RPMI8226 (cell line): ENCODE data around the gene FNDC8.
"Not testable (repeated sequence)": the region's sequence is repeated elsewhere in the genome, so short reads cannot be mapped to it uniquely, and the experiment has no call there.

Source experiments
- DNase-seq: peaks from one replicate; pipeline ENCODE4 v3.0.0-alpha.2; 2015

The FNDC8 gene

GRCh38 chr17:35097776-35098175, 23.6 kb upstream of the FNDC8 start:
- DNase-seq: no peak

GRCh38 chr17:35099908-35100307, 21.5 kb upstream of the FNDC8 start:
- no peak for DNase-seq

DNA sequence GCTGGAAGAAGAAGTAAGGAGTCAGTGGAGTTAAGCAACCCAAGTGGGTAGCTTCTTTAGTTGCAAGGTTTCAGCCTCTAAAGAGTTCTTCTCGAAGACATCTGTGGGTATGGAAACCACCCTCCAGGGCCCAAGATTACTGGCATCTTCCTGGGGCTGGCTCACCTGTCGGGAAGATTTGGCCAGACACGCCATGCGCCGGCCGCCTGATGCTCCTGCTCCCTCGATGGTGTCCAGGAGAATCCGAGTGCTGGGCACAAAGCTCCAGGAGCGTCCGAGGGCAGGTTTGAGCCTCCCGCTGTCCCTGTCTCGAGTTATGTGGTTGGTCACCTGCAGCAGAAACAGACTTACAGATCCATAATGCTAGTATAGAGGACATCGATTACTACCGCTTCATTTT, 20.4 kb upstream of the FNDC8 start:
- DNase-seq: no peak

- DNase-seq: no peak
Observed at GRCh38 chr17:35101725-35102124, 19.7 kb upstream of the FNDC8 start.

DNA sequence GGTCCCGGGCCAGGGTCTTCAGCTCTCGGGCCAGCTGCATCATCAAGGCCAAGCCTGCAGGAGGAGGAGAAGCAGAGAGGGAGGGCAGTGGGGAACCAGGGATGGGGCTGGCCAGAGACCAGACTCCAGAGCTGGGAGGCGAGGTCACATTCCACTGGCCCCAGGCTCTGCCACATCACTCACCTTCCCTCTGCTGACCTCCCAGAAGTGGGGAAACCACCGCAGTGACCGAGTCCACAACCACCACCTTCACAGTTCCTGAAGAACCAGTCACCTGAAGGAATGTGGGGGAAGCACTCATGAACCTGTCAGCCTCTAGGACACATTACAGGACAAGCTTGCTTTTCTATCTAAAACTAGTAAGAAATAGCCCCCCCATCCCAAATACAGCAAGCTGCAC, 18.1 kb upstream of the FNDC8 start:
- DNase-seq: no peak

- no peak for DNase-seq
Observed at GRCh38 chr17:35104844-35105450, 16.5 kb upstream of the FNDC8 start.

GRCh38 chr17:35110791-35111190, 10.6 kb upstream of the FNDC8 start:
- DNase-seq: not testable (repeated sequence)

DNA sequence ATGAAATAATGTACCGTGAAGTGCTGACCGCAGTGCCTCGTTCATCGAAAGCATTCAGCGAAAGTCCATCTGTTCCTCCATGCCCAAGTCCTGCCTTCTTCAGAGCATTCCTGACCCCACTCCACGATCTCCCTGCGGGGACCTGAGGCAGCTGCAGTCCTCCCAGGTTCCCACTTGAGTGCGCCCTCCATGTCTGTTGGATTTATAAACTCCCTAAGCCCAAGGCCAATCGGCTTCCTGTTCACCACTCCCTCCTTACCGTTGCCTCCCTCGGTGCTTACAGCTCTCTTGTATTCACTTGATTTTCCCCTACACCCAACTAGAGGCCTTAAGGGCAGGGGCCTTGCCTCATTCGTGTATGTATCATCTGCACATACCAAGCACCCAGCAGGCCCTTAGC, 4.6 kb upstream of the FNDC8 start:
- no peak for DNase-seq

- DNase-seq: peak; percentile 56
Observed at GRCh38 chr17:35117984-35118383, 3.4 kb upstream of the FNDC8 start.

DNA sequence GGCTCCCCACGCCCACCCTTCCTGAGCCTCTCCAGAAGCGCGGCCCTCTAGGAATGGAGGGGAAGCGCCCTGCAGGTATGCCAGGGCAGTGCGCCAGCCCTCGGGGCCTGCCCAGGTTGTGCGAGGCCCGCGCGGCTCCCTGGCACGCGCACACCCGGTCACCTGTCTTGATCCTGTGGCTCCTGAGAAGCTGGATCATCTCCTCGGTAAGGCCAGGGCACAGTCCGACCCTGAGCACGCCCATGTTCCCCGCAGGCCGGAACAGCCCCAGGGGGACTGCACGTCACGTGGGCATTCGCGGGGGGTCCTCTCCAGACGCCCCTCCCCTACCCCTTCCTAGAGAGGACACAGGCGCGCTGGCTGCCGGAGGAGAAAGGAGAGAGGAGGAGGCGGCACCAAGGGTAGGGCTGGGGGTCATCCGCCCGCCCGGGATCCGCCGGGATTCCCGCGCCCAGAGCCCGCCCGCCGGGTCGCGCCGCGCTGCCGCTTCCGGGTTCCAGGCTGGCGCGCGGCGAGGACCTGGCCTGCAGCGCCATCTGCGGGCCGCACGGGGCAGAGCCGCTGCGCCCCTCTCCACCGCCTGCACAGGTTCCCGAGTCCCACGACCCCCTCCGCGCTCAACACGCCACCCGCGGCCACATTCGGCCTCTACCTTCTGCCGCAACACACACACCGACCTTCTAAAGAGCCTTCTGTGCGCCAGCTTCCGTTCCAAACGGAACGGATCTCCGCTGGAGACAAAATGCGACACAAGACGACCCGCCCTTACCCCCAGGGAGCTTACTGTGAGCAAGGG, 1.8 kb upstream of the FNDC8 start, which contains the start of gene RAD51D:
Gene RAD51D, minus strand, starts transcription at position 491 of the 796 bp plus-strand sequence. Its CDS starts 247 bp downstream, at position 244.
- peak; percentile 86 for DNase-seq

DNA sequence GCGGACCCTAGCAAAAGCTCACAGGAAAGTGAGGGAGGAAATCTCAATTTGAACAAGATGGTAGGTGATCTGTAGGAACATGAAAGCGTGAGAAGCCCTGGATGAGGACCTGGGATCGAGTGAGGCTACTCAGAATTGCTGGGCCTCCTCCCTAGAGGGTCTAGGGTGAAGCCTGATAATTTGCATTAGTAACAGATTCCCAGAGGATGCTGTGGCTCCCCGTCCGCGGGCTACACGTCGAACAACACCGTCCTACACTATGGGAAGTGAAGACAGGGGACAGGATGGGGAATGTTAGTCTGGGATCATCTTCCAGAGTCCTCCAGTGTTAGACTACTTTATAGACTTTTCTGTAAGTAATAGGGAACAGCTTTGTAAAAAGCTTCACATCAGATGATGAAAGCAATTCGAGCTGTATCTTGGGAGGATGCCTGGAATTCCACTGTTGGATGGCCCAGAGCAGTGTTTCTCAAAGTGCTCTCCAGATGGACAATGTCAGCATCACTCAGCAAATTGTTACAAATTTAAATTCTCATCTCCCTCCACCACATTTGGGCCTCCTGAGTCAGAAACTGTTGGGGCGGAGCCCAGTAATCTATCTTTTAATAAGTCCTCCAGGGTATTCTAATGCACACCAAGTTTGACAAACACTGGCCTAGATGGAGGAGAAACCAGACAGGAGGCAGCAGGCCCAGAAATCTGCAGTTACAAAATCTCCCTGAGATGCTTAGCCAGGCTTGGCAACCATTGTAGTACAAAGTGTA, 6.5 kb downstream of the FNDC8 start:
- no peak for DNase-seq

DNA sequence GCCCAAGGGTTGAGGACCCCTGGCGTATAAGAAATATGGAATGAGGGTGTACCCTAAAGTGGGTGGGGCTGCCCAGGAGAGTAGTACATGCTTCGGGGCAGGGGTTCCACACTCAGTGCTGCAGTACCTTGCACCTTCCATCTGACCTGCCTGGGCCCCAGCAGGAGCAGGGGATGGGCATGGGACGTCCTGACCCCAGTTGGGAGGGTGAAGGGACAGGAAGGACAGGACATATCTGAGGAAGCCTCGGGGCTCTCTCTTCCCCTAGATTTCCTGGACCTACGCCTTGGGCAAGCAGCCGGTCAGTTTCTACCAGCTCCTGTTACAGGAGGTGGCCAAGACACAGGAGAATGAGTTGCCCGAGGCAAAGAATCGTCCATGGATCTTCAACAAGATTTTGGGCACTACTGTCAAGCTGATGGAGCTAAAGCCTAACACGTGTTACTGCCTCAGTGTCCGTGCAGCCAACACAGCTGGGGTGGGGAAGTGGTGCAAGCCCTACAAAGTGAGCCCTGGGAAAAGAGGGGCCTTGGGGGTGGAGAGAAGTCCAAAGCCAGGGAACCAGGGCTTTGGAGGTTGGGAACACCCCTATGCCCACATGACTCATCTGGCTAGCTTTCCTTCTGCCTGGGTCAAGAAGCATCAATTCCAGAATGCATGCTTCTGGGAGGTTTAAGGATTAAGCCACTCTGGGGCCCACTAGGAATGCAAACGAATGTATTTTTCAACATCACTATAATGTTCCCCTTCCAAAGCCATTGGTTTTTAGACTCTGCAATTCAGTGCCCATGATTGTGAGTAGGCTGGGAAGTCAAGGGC, 7.9 kb downstream of the FNDC8 start:
- no peak for DNase-seq

DNA sequence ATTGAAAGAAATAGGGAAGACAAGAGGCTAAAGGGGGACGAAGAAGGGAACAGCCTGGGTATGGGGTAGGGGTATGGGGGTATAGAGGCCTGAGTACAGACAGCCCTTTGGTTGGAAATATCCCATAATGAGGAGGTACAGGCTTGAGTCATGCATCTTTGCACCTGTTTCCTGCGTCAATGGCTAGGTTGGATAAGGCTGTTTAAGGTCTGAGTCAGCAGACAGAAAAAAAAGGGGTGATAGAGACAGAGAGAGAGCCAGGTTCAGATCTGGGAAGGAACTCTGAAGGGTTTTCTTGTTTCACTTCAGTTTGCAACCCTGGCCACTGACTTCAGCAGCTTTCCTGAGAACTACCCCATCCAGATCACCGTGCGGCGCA, 8.5 kb downstream of the FNDC8 start:
- no peak for DNase-seq

DNA sequence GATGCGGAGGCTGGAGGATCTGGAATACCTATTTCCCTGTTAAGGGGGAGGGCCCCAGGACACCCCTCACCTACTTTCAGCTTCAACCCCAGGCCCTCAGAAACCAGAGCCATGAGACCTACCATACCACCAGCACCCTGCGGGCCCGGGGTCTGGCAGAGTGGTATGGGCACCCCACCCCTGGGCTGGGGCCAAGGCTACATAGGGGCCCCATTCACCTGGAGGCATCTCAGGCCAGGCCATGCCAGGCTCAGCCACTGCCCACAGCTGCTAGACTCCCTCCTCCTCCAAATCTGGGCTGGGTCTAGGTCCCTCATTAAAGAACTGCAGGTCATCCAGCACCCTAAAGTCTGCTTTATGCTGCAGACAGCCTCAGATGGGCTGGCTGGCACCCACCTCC, 9.0 kb downstream of the FNDC8 start:
- no peak for DNase-seq

DNA sequence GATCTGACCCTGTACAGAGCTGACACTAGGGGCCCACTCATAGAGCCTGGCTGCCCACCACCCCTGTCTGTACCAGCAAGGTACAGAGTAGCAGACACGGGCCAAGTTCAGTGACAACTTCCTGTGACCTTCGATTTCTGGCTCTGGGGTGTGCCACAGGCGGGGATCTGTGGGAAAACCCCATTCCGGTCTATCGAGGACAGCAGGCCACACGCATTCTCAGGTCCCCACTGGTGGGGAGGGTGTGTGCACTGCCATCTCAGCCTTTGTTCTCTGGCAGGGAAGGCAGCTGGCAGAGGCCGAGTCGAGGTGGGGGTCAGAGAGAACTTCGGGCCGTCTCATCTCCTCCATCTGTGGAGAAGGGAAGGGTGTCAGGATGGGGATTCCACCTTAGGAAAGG, 10.7 kb downstream of the FNDC8 start:
- no peak for DNase-seq

DNA sequence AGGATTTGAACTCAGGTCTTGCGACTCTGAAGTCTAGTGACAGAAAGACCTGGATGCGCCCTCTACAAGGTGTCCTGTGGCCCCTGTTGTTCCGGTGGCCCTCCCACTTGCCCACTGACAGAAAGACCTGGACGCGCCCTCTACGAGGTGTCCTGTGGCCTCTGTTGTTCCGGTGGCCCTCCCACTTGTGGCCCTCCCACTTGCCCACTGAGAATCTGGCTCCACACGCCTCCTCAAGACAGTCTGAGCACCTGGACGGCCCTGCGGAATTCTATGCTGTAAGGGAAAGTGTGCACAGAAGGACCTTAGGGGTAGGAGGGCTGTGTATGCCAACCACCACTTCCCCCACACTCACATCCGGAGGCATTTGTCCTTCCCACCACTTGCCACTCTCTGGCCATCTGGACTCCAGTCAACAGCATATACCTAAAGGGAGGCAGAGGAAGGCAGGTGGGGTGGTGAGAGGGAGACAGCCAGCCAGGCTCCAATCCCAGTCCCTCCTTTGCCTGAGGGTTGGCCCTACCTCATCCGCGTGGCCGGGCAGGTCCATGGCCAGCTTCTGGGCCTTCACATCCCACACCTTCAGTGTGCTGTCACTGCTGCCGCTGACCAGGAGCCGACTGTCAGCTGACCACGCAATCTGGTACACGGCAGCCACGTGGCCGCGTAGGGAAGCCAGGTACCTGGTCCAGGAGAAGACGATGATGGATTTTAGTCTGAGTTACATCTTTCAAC, 11.6 kb downstream of the FNDC8 start:
- DNase-seq: no peak

- DNase-seq: no peak
Observed at GRCh38 chr17:35135322-35135721, 13.9 kb downstream of the FNDC8 start.

GRCh38 chr17:35138218-35138617, 16.8 kb downstream of the FNDC8 start:
- no peak for DNase-seq

DNA sequence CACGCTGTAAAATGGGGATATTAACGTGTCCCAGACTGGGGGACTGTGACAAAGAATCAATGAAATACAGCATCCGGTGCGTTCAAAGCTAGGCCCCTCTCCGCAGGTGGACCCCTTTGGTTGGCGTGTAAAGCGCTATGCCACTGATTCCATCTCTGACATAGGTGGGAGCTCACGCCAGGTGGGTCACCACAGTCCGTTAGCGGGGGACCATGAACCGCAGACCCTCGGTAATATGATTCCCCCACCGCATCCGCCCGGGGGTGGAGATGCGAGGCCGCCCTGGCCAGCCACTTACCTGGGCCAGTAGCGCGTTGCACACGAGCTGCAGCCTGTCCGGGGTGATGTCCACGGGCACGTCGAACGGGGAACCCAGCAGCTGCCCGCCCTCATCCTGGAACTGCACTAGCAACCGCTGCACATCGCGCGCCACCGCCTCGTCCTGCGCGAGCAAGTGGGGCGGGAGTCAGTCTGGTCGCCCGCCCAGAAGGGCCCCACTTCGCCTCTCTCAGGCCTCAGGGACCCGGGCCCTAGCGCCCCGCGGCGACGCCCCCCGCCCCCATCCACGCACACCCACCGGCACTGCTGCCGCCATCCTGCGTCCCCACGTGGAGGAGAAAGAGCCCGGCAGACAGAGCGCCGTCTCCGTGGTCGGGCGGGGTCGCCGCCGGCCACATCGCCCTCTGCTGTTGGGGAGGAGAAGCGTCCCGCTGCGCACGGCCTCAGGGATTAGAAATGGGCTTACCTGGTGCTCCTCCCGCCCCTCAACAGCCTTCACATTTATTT, 20.5 kb downstream of the FNDC8 start, which contains the start of gene NLE1:
Gene NLE1, minus strand, starts transcription at position 623 of the 786 bp plus-strand sequence. Its CDS starts 28 bp downstream, at position 595.
- DNase-seq: peak; percentile 89

DNA sequence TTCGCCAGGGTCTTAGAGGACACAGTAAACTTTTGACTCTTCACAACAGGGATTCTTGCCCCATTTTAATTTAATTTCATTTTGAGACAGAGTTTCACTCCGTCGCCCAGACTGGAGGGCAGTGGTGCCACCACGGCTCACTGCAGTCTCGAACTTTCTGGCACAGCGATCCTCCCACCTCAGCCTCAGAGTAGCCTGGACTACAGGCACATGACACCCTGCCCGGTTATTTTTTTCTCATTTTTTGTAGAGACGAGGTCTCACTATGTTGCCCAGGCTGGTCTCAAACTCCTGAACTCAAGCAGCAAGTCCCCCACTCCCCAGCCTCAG, 21.0 kb downstream of the FNDC8 start:
- DNase-seq: no peak

GRCh38 chr17:35144840-35145239, 23.4 kb downstream of the FNDC8 start:
- DNase-seq: no peak
